Ishikawa (cell line): ENCODE data around the gene PDGFB.
A peak's percentile ranks its signal among the peaks of the same experiment; 100 is the strongest.

Experiments used
- CEBPB ChIP-seq: IDR thresholded peaks from 2 replicates; pipeline ENCODE4 v1.6.1; 2012
- CREB1 ChIP-seq: IDR thresholded peaks from 2 replicates; pipeline ENCODE4 v1.6.1; 2012; ENCODE audit warnings: low read depth
- EGR1 ChIP-seq: IDR thresholded peaks from 2 replicates; pipeline ENCODE4 v1.6.1; 2012
- EP300 ChIP-seq: IDR thresholded peaks from 2 replicates; pipeline ENCODE4 v1.6.1; 2012; ENCODE audit warnings: borderline replicate concordance
- FOXM1 ChIP-seq: IDR thresholded peaks from 2 replicates; pipeline ENCODE4 v1.6.1; 2012; ENCODE audit warnings: low read depth, borderline replicate concordance
- MAX ChIP-seq: IDR thresholded peaks from 2 replicates; pipeline ENCODE4 v1.6.1; 2012
- NFIC ChIP-seq: IDR thresholded peaks from 2 replicates; pipeline ENCODE4 v1.6.1; 2012
- RAD21 ChIP-seq: IDR thresholded peaks from 2 replicates; pipeline ENCODE4 v1.6.1; 2012; ENCODE audit warnings: low read depth
- REST ChIP-seq: IDR thresholded peaks from 2 replicates; pipeline ENCODE4 v1.6.1; 2012; ENCODE audit warnings: low read depth, mild to moderate bottlenecking
- TAF1 ChIP-seq: IDR thresholded peaks from 2 replicates; pipeline ENCODE4 v1.6.1; 2012; ENCODE audit warnings: low read depth, mild to moderate bottlenecking
- TCF12 ChIP-seq: IDR thresholded peaks from 2 replicates; pipeline ENCODE4 v1.6.1; 2012; ENCODE audit warnings: low read depth
- TEAD4 ChIP-seq: IDR thresholded peaks from 2 replicates; pipeline ENCODE4 v1.6.1; 2012
- USF1 ChIP-seq: IDR thresholded peaks from 2 replicates; pipeline ENCODE4 v1.6.1; 2012
- YY1 ChIP-seq: IDR thresholded peaks from 2 replicates; pipeline ENCODE4 v1.6.1; 2012; ENCODE audit warnings: low read depth
- ZBTB7A ChIP-seq: IDR thresholded peaks from 2 replicates; pipeline ENCODE4 v1.6.1; 2012; ENCODE audit warnings: low read depth

The PDGFB gene

GRCh38 chr22:39291523-39291922, 46.7 kb upstream of the PDGFB start:
- TF ChIP-seq REST (no peak), CEBPB (no peak), USF1 (no peak), YY1 (no peak), NFIC (no peak), EGR1 (no peak), EP300 (no peak), TAF1 (no peak), ZBTB7A (no peak), RAD21 (no peak), CREB1 (no peak), MAX (no peak), TEAD4 (no peak)

- no peak for TF ChIP-seq USF1
- no peak for TF ChIP-seq TAF1
- TF ChIP-seq NFIC, result peak; percentile 94
- no peak for TF ChIP-seq EGR1
- TF ChIP-seq CEBPB, result no peak
- peak; percentile 65 for TF ChIP-seq YY1
- peak; percentile 81 for TF ChIP-seq MAX
- peak; percentile 90 for TF ChIP-seq ZBTB7A
- TF ChIP-seq TCF12, result peak; percentile 87
- TF ChIP-seq CREB1, result no peak
- peak; percentile 88 for TF ChIP-seq EP300
- 0 out of 2 replicates have a peak, but pooled peaks have one; percentile 20 for TF ChIP-seq RAD21
- TF ChIP-seq FOXM1, result peak; percentile 71
- TF ChIP-seq TEAD4, result peak; percentile 67
- no peak for TF ChIP-seq REST
These were observed 46.0 kb upstream of the PDGFB start for GRCh38 chr22:39290724-39291161.

- TF ChIP-seq TAF1, result no peak
- TF ChIP-seq EGR1, result no peak
- no peak for TF ChIP-seq FOXM1
- no peak for TF ChIP-seq REST
- no peak for TF ChIP-seq EP300
- no peak for TF ChIP-seq TEAD4
- TF ChIP-seq NFIC, result no peak; the same call in 1 of the 2 replicates
- TF ChIP-seq USF1, result no peak
- TF ChIP-seq ZBTB7A, result no peak
- no peak for TF ChIP-seq MAX
- TF ChIP-seq YY1, result no peak
- TF ChIP-seq TCF12, result no peak
- TF ChIP-seq RAD21, result no peak
- TF ChIP-seq CEBPB, result no peak
- no peak for TF ChIP-seq CREB1
These were observed 45.4 kb upstream of the PDGFB start for GRCh38 chr22:39289975-39290720.
